Glomerular endothelial cell (primary cell): ENCODE measurements around the gene RNF212. TPM values are rescaled to one million over a fixed set of nuclear protein-coding genes. Genes with fewer than 3 reads are reported as not detected.

Source experiments
- DNase-seq: peaks from one replicate; pipeline ENCODE4 v3.0.0-alpha.2; 2011; ENCODE audit warnings: low read depth, low spot score; ENCODE audit errors: extremely low read depth
- total RNA-seq: library from RNA; depleted of rRNA; stranded (reverse); fragments of >200 nt; gene quantifications from 2 replicates; pipeline ENCODE4 v1.2.3, GENCODE V29; 2015

The RNF212 gene
- total RNA-seq, 1 donor from 2014 or later = 4.9 TPM

- no peak for DNase-seq
Observed at GRCh38 chr4:1022051-1022738, 91.2 kb downstream of the RNF212 start.

Other genes with a start within 250 kb of the RNF212 start
- gene GAK, start 181.2 kb downstream of the RNF212 start, total RNA-seq = 128 and 176 TPM in 2 replicates
- 20.2 and 29.3 TPM in 2 replicates for gene TMEM175, start 181.1 kb downstream of the RNF212 start, total RNA-seq
- 19.8 and 21.9 TPM in 2 replicates for gene DGKQ, start 140.0 kb downstream of the RNF212 start, total RNA-seq
- 32.3 and 47.9 TPM in 2 replicates for gene IDUA, start 126.5 kb downstream of the RNF212 start, total RNA-seq
- gene SLC26A1, start 120.2 kb downstream of the RNF212 start, total RNA-seq = 0.05 and 0.41 TPM in 2 replicates
- 22.3 and 27.7 TPM in 2 replicates for gene FGFRL1, start 101.9 kb downstream of the RNF212 start, total RNA-seq
- 4.6 and 5.1 TPM in 2 replicates for gene SPON2, start 59.0 kb upstream of the RNF212 start, total RNA-seq
- 170 and 171 TPM in 2 replicates for gene CTBP1, start 135.6 kb upstream of the RNF212 start, total RNA-seq
- 71.9 and 80.0 TPM in 2 replicates for gene MAEA, start 176.3 kb upstream of the RNF212 start, total RNA-seq
- gene UVSSA, start 233.6 kb upstream of the RNF212 start, total RNA-seq = 7.5 and 15.1 TPM in 2 replicates